ENCODE measurements around the gene ADORA1. TPM values are rescaled to one million over a fixed set of nuclear protein-coding genes. Genes with fewer than 3 reads are reported as not detected.

The ADORA1 gene
- total RNA-seq, 4 donors from 2014 or later = 0.94 to 25.6 (median 6.8) TPM

GRCh38 chr1:203153989-203154821, 26.7 kb downstream of the ADORA1 start:
- Histone ChIP-seq H3K27ac (peak overlapping the region; percentile 69 to 88 (median 83)), H3K9me3 (no peaks in the 10 kb centered on the region), H3K36me3 (no peaks in the 10 kb centered on the region), H3K4me3 (replicated peaks in 1 of 3) (no peak overlapping the region), H3K4me1 (peaks cover 33 to 37% of the 10 kb centered on the region in 2 donors), H3K27me3 (no peaks in the 10 kb centered on the region)
- WGBS, 2 donors = 68% methylated on average over 11 to 12 of the region's 13 CpGs
- DNase-seq = no peak
- TF ChIP-seq POLR2A (IDR thresholded peaks at IDR 0.05) = no peak
- TF ChIP-seq CTCF (IDR thresholded peaks at IDR 0.05) = no peak
- intact Hi-C loops (cut with DNase I) = no loop called here

- 60 to 89% methylated on average over 1 of the region's 1 CpG for WGBS, 2 donors
- Histone ChIP-seq H3K9me3 (no peaks in the 10 kb centered on the region), H3K27me3 (no peaks in the 10 kb centered on the region), H3K36me3 (no peaks in the 10 kb centered on the region), H3K27ac (no peak overlapping the region), H3K4me3 (replicated peaks in 1 of 3) (no peak overlapping the region), H3K4me1 (peaks cover 34 to 35% of the 10 kb centered on the region in 2 donors)
- no peak for TF ChIP-seq CTCF (IDR thresholded peaks at IDR 0.05)
- TF ChIP-seq POLR2A (IDR thresholded peaks at IDR 0.05) = no peak
- DNase-seq = no peak
- intact Hi-C loops (cut with DNase I) = no loop called here
Measured at GRCh38 chr1:203156280-203156679, 28.8 kb downstream of the ADORA1 start.

- Histone ChIP-seq H3K27me3 (no peaks in the 10 kb centered on the region), H3K27ac (no peak overlapping the region), H3K9me3 (no peaks in the 10 kb centered on the region), H3K4me1 (peaks cover 15% of the 10 kb centered on the region in 2 donors), H3K36me3 (no peaks in the 10 kb centered on the region), H3K4me3 (replicated peaks in 1 of 3) (no peak overlapping the region)
- TF ChIP-seq POLR2A (IDR thresholded peaks at IDR 0.05) (no peak), CTCF (IDR thresholded peaks at IDR 0.05) (no peak)
- no peak for DNase-seq
- intact Hi-C loops (cut with DNase I) = no loop called here
- 82 to 86% methylated on average over 1 of the region's 1 CpG for WGBS, 2 donors
Measured at GRCh38 chr1:203158423-203158822, 30.9 kb downstream of the ADORA1 start.

- H3K9me3 ChIP-seq = no peaks in the 10 kb centered on the region
- WGBS, 2 donors = 88% methylated on average over 9 of the region's 9 CpGs
- peaks cover 8% of the 10 kb centered on the region in 2 donors for H3K4me1 ChIP-seq
- H3K27ac ChIP-seq = no peak overlapping the region
- intact Hi-C loops (cut with DNase I) = no loop called here
- no peak for DNase-seq
- TF ChIP-seq POLR2A (IDR thresholded peaks at IDR 0.05) (no peak), CTCF (IDR thresholded peaks at IDR 0.05) (no peak)
- H3K4me3 ChIP-seq (replicated peaks in 1 of 3) = no peak overlapping the region
- H3K27me3 ChIP-seq = no peaks in the 10 kb centered on the region
- no peaks in the 10 kb centered on the region for H3K36me3 ChIP-seq
Measured at GRCh38 chr1:203158960-203159665, 31.6 kb downstream of the ADORA1 start.

- DNase-seq = no peak
- H3K4me1 ChIP-seq = peaks cover 4 to 8% of the 10 kb centered on the region in 2 donors
- intact Hi-C loops (cut with DNase I) = loop anchor here (5.0 kb wide), 1 partner anchor 38 kb away; no protein-coding TSS in a partner anchor
- TF ChIP-seq CTCF (IDR thresholded peaks at IDR 0.05) = no peak
- no peak for TF ChIP-seq POLR2A (IDR thresholded peaks at IDR 0.05)
- no peak overlapping the region for H3K4me3 ChIP-seq (replicated peaks in 1 of 3)
- WGBS, 2 donors = 81 to 100% methylated on average over 1 of the region's 1 CpG
- no peaks in the 10 kb centered on the region for H3K9me3 ChIP-seq
- H3K27ac ChIP-seq = no peak overlapping the region
- H3K27me3 ChIP-seq = no peaks in the 10 kb centered on the region
- H3K36me3 ChIP-seq = no peaks in the 10 kb centered on the region
Measured at GRCh38 chr1:203159844-203160243, 32.3 kb downstream of the ADORA1 start.

Measured in thyroid gland (tissue), 4 donors.